Measurements from ENCODE around the gene SHKBP1. TPM values are rescaled to one million over a fixed set of nuclear protein-coding genes. Genes with fewer than 3 reads are reported as not detected.
A peak's percentile ranks its signal among the peaks of the same experiment; 100 is the strongest.

SHKBP1 gene
- total and polyA plus RNA-seq, 2 of the 4 experiments (the other 2 are of a cell fraction) = 15.6 to 94.0 TPM

DNA sequence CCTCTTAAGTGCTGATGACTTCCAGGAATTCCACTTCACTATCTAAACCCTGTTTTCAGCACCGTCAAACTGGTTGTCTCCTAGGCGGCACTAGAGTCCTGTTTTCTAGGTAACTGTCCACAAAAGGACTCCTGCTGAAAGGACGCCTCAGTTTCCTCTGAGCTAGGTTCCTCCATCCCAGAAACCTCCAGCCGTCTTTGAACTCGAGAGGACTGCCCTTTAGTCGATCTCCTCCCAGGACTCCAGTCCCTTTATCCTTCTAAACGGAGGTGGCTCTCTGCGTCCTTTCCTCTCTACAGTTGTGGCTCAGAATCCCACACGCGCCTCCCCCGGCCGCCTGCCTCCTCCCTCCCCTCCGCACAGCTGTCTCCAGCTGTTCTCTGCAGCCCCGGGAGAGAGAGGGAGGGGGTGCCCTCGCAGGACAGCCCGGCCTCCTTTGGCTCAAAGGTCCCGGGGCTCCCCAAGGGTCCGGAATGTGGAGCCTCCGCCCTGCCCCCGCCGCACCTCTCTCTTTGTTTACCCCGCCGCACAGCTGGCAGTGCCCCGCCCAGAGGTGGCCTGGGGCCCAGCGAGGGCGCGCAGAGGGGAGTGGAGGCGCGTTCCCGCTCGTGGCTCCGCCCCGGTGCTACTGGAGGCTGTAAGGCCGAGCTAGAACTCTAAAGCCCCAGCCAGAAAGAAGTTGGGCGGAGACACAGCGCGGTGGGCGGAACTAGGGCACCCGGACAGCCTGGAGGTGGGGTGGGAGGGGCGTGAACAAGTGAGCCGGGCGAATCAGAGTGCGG is 26.9 kb downstream of the SHKBP1 start:
- peaks cover 6% of the 10 kb centered on the region; the same call in 1 of the 2 replicates for H4K20me1 ChIP-seq (ENCODE audit: insufficient read depth, low read length)
- peak overlapping the region; percentile 78 for H2BK120ac ChIP-seq (ENCODE audit: low read depth, low read length)
- H3K27ac ChIP-seq (ENCODE audit: insufficient read depth, low read length) = peak overlapping the region; percentile 96
- dilution Hi-C loops (cut with HindIII; ENCODE audit: low sequenced_read_pairs, unreplicated experiment) (no loop called here), in situ Hi-C loops (cut with MboI; ENCODE audit: low sequenced_read_pairs) (loop anchor here (10.0 kb wide), 1 partner anchor 299 kb away; no protein-coding TSS in a partner anchor), intact Hi-C loops (cut with micrococcal nuclease) (loop anchor here (1.0 kb wide), 2 partner anchors 11 to 30 kb away; no protein-coding TSS in a partner anchor)
- H2BK20ac ChIP-seq (ENCODE audit: low read depth, low read length) = peak overlapping the region; percentile 58
- ATAC-seq (ENCODE audit: low read depth) = peak; percentile 85
- peak overlapping the region; percentile 90 for H2AFZ ChIP-seq (replicated peaks; ENCODE audit: low read length, poor library complexity)
- H3K79me1 ChIP-seq (ENCODE audit: low read depth in 1 of 2, low read length in 2 of 2) = peaks cover 0 to 24% of the 10 kb centered on the region in 2 experiments; a peak in 3 of 4 replicates
- peak overlapping the region; percentile 86; the same call in 2 of the 3 replicates for H2BK15ac ChIP-seq (ENCODE audit: low read depth, low read length)
- peaks cover 16% of the 10 kb centered on the region for H3K9me1 ChIP-seq (ENCODE audit: insufficient read depth, low read length)
- H3K27me3 ChIP-seq (ENCODE audit: control insufficient read depth, insufficient read depth, low read length) = no peaks in the 10 kb centered on the region
- H3K23ac ChIP-seq (ENCODE audit: low read depth, low read length) = peak overlapping the region; percentile 78
- H4K91ac ChIP-seq (ENCODE audit: insufficient read depth, low read depth, low read length) = peak overlapping the region; percentile 91
- H3K4me3 ChIP-seq (ENCODE audit: insufficient read depth, low read depth, low read length) = peak overlapping the region; percentile 9
- H3K4ac ChIP-seq (ENCODE audit: low read depth, low read length) = peak overlapping the region; percentile 80
- peak overlapping the region; percentile 46 to 98 for H4K8ac ChIP-seq (ENCODE audit: low read depth in 2 of 2, low read length in 2 of 2)
- no TSS peak for BruUV-seq (replicated peaks)
- peak overlapping the region; percentile 79 for H2BK5ac ChIP-seq (ENCODE audit: low read depth, low read length, poor library complexity, severe bottlenecking)
- H2AK5ac ChIP-seq (ENCODE audit: low read depth, low read length) = peak overlapping the region; percentile 98
- no peaks in the 10 kb centered on the region for H3K9me3 ChIP-seq (ENCODE audit: control insufficient read depth, insufficient read depth, low read length)
- peak overlapping the region; percentile 60 for H3K4me2 ChIP-seq (ENCODE audit: low read depth, low read length)
- H4K5ac ChIP-seq (ENCODE audit: low read depth, low read length) = peak overlapping the region; percentile 60
- ChIA-PET POLR2A (ENCODE audit: unreplicated experiment) (interaction anchor here (0.6 to 2.2 kb wide), 5 partner anchors 11 to 42 kb away, joined by 3 to 16 read pairs (median 7); no protein-coding TSS in a partner anchor), CTCF (interaction anchor here (0.6 to 2.7 kb wide), 7 partner anchors 11 to 259 kb away, joined by 3 to 34 read pairs (median 4); no protein-coding TSS in a partner anchor)
- H3K56ac ChIP-seq (ENCODE audit: extremely low read depth, insufficient read depth, low read length) = peak overlapping the region; percentile 93
- H3K14ac ChIP-seq (replicated peaks; ENCODE audit: low read depth, low read length) = peak overlapping the region; percentile 55
- H3K4me1 ChIP-seq (ENCODE audit: control insufficient read depth, insufficient read depth, low read length) = peaks cover 20% of the 10 kb centered on the region
- peak overlapping the region; percentile 74 for H3K9ac ChIP-seq (ENCODE audit: low read depth, low read length)
- H3K36me3 ChIP-seq (ENCODE audit: control insufficient read depth, insufficient read depth, low read length) = peaks cover 13% of the 10 kb centered on the region; the same call in 1 of the 2 replicates
- peak overlapping the region; percentile 47 for H3K18ac ChIP-seq (ENCODE audit: low read depth, low read length)
- peak overlapping the region; percentile 98 for H2AK9ac ChIP-seq (replicated peaks; ENCODE audit: low read depth, low read length, poor library complexity)
- WGBS, 2 experiments (ENCODE audit: extremely low coverage in 2 of 2, insufficient read length in 1 of 2) = 3% methylated on average over 18 of the region's 43 CpGs; no CpG with 5 or more reads in 1 of the 2 experiments
- DNase-seq = peak; percentile 92
- TF ChIP-seq POLR2A (IDR thresholded peaks at IDR 0.05; ENCODE audit: low read depth, low read length) (no peak), MAFK (IDR thresholded peaks at IDR 0.05; ENCODE audit: low read depth, low read length) (no peak), CHD1 (IDR thresholded peaks at IDR 0.05; ENCODE audit: low read depth, low read length) (no peak), RFX5 (IDR thresholded peaks at IDR 0.05; ENCODE audit: low read depth, low read length) (no peak), BHLHE40 (IDR thresholded peaks at IDR 0.05; ENCODE audit: low read depth, low read length) (no peak), MXI1 (IDR thresholded peaks at IDR 0.05; ENCODE audit: borderline replicate concordance, low read depth, low read length) (peak; percentile 12; the same call in 1 of the 2 replicates), SMC3 (IDR thresholded peaks at IDR 0.05; ENCODE audit: low read depth, low read length) (no peak), FOS (IDR thresholded peaks at IDR 0.05; ENCODE audit: low read depth, low read length) (no peak), RCOR1 (IDR thresholded peaks at IDR 0.05; ENCODE audit: insufficient replicate concordance, low read length) (no peak), MAZ (IDR thresholded peaks at IDR 0.05; ENCODE audit: borderline replicate concordance, low read depth, low read length) (peak; percentile 86; the same call in 1 of the 2 replicates), NFE2L2 (IDR thresholded peaks at IDR 0.05; ENCODE audit: low read depth, low read length) (no peak), RAD21 (IDR thresholded peaks at IDR 0.05; ENCODE audit: low read length) (no peak), CEBPB (IDR thresholded peaks at IDR 0.05; ENCODE audit: low read depth, low read length) (no peak)
- TF ChIP-seq, protein P1, sequence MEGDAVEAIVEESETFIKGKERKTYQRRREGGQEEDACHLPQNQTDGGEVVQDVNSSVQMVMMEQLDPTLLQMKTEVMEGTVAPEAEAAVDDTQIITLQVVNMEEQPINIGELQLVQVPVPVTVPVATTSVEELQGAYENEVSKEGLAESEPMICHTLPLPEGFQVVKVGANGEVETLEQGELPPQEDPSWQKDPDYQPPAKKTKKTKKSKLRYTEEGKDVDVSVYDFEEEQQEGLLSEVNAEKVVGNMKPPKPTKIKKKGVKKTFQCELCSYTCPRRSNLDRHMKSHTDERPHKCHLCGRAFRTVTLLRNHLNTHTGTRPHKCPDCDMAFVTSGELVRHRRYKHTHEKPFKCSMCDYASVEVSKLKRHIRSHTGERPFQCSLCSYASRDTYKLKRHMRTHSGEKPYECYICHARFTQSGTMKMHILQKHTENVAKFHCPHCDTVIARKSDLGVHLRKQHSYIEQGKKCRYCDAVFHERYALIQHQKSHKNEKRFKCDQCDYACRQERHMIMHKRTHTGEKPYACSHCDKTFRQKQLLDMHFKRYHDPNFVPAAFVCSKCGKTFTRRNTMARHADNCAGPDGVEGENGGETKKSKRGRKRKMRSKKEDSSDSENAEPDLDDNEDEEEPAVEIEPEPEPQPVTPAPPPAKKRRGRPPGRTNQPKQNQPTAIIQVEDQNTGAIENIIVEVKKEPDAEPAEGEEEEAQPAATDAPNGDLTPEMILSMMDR (conservative IDR thresholded peaks at IDR 0.05; ENCODE audit: low read depth, low read length) = peak; percentile 21; the same call in 1 of the 2 replicates
- TF ChIP-seq, protein P2, sequence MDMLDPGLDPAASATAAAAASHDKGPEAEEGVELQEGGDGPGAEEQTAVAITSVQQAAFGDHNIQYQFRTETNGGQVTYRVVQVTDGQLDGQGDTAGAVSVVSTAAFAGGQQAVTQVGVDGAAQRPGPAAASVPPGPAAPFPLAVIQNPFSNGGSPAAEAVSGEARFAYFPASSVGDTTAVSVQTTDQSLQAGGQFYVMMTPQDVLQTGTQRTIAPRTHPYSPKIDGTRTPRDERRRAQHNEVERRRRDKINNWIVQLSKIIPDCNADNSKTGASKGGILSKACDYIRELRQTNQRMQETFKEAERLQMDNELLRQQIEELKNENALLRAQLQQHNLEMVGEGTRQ (IDR thresholded peaks at IDR 0.05; ENCODE audit: low read depth, low read length) = no peak

Data from IMR-90 (cell line).